ENCODE measurements around the gene PHACTR3. TPM values are rescaled to one million over a fixed set of nuclear protein-coding genes. Genes with fewer than 3 reads are reported as not detected.

PHACTR3 gene
- total and polyA plus RNA-seq, 2 experiments from 2014 or later, result 0.45 to 0.61 TPM

DNA sequence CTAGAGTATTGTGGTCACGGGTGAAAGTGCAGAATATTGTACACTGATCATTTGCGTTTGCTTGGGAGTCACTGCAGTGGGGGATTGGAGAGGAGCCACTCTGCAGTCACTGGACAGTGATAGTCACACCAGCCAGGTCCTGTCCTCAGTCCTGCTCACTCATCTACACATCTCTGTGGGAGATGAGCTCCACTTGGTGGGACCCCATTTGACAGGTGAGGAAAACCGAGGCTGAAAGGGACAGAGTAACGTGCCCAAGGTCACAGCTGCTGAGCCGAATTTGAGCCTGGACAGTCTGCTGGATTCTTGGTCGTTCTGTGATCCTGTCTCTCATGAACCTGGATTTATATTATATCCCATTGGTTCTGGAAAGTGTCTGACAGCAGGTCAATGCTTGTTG, 17.7 kb upstream of the PHACTR3 start (continued):
- TF ChIP-seq, protein P1, sequence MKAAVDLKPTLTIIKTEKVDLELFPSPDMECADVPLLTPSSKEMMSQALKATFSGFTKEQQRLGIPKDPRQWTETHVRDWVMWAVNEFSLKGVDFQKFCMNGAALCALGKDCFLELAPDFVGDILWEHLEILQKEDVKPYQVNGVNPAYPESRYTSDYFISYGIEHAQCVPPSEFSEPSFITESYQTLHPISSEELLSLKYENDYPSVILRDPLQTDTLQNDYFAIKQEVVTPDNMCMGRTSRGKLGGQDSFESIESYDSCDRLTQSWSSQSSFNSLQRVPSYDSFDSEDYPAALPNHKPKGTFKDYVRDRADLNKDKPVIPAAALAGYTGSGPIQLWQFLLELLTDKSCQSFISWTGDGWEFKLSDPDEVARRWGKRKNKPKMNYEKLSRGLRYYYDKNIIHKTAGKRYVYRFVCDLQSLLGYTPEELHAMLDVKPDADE (IDR thresholded peaks at IDR 0.05), result no peak
- TF ChIP-seq POLR2AphosphoS5 (IDR thresholded peaks at IDR 0.05; ENCODE audit: low read depth), result no peak
- TF ChIP-seq STAT1 (IDR thresholded peaks at IDR 0.05; ENCODE audit: unreplicated experiment), result no peak
- no peak for TF ChIP-seq NANOG (IDR thresholded peaks at IDR 0.05; ENCODE audit: borderline replicate concordance)
- no peak for TF ChIP-seq EZH2 (IDR thresholded peaks at IDR 0.05; ENCODE audit: low read depth, unreplicated experiment)
- TF ChIP-seq JUNB (IDR thresholded peaks at IDR 0.05; ENCODE audit: unreplicated experiment), result no peak

DNA sequence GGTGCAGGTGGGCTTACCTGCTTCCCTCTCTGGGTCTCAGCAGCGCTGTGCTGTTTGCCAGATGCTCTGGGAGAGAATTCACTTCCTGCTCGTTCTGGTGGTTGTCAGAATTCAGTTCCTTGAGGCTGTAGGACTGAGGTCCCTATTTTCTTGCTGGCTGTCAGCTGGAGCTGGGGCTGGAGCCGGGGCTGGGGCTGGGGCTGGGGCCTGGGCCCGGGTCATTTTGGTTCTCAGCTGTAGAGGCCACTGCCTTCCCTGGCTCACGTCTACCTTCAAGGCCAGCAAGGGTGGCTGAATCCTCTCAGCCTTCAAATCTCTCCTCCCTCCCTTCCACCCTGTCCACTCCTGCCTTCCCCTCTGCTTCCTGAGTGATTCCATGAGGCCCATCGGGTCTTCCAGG, 16.8 kb upstream of the PHACTR3 start:
- Histone ChIP-seq H3K9me2 (ENCODE audit: insufficient read depth) (no peaks in the 10 kb centered on the region), H3F3A (replicated peaks; ENCODE audit: low read depth) (no peaks in the 10 kb centered on the region), H2AFZ (no peak overlapping the region), H3K36me3 (ENCODE audit: insufficient read depth) (no peaks in the 10 kb centered on the region), H3K4me2 (no peak overlapping the region), H3K4me3 (no peak overlapping the region), H3K27me3 (ENCODE audit: insufficient read depth) (peaks cover 5% of the 10 kb centered on the region; the same call in 1 of the 2 replicates), H3K4me1 (ENCODE audit: insufficient read depth) (no peaks in the 10 kb centered on the region), H3K79me2 (replicated peaks; ENCODE audit: insufficient read depth) (no peaks in the 10 kb centered on the region), H3K27ac (ENCODE audit: low read depth) (no peak overlapping the region), H4K20me1 (replicated peaks; ENCODE audit: insufficient read depth) (no peaks in the 10 kb centered on the region)
- no peaks in the 10 kb centered on the region for H3K36me3 Mint-ChIP-seq (ENCODE audit: low read depth)
- no peak overlapping the region for H3K27ac Mint-ChIP-seq
- no peak for TF ChIP-seq STAT1 (IDR thresholded peaks at IDR 0.05; ENCODE audit: unreplicated experiment)
- no peak for TF ChIP-seq ZNF114 (CRISPR knock-in tag; IDR thresholded peaks at IDR 0.05)
- TF ChIP-seq, protein P2, sequence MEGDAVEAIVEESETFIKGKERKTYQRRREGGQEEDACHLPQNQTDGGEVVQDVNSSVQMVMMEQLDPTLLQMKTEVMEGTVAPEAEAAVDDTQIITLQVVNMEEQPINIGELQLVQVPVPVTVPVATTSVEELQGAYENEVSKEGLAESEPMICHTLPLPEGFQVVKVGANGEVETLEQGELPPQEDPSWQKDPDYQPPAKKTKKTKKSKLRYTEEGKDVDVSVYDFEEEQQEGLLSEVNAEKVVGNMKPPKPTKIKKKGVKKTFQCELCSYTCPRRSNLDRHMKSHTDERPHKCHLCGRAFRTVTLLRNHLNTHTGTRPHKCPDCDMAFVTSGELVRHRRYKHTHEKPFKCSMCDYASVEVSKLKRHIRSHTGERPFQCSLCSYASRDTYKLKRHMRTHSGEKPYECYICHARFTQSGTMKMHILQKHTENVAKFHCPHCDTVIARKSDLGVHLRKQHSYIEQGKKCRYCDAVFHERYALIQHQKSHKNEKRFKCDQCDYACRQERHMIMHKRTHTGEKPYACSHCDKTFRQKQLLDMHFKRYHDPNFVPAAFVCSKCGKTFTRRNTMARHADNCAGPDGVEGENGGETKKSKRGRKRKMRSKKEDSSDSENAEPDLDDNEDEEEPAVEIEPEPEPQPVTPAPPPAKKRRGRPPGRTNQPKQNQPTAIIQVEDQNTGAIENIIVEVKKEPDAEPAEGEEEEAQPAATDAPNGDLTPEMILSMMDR (conservative IDR thresholded peaks at IDR 0.05; ENCODE audit: low read depth in 2 of 2), result no peak
- TF ChIP-seq POLR2AphosphoS5 (IDR thresholded peaks at IDR 0.05; ENCODE audit: low read depth), result no peak
- no peak for TF ChIP-seq JUNB (IDR thresholded peaks at IDR 0.05; ENCODE audit: unreplicated experiment)
- no peak for TF ChIP-seq ZNF331 (CRISPR knock-in tag; IDR thresholded peaks at IDR 0.05; ENCODE audit: low read depth)
- no peak for TF ChIP-seq EZH2 (IDR thresholded peaks at IDR 0.05; ENCODE audit: low read depth, unreplicated experiment)
- TF ChIP-seq, protein P3, sequence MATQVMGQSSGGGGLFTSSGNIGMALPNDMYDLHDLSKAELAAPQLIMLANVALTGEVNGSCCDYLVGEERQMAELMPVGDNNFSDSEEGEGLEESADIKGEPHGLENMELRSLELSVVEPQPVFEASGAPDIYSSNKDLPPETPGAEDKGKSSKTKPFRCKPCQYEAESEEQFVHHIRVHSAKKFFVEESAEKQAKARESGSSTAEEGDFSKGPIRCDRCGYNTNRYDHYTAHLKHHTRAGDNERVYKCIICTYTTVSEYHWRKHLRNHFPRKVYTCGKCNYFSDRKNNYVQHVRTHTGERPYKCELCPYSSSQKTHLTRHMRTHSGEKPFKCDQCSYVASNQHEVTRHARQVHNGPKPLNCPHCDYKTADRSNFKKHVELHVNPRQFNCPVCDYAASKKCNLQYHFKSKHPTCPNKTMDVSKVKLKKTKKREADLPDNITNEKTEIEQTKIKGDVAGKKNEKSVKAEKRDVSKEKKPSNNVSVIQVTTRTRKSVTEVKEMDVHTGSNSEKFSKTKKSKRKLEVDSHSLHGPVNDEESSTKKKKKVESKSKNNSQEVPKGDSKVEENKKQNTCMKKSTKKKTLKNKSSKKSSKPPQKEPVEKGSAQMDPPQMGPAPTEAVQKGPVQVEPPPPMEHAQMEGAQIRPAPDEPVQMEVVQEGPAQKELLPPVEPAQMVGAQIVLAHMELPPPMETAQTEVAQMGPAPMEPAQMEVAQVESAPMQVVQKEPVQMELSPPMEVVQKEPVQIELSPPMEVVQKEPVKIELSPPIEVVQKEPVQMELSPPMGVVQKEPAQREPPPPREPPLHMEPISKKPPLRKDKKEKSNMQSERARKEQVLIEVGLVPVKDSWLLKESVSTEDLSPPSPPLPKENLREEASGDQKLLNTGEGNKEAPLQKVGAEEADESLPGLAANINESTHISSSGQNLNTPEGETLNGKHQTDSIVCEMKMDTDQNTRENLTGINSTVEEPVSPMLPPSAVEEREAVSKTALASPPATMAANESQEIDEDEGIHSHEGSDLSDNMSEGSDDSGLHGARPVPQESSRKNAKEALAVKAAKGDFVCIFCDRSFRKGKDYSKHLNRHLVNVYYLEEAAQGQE (IDR thresholded peaks at IDR 0.05; ENCODE audit: unreplicated experiment), result no peak
- no peak for TF ChIP-seq CREB1 (CRISPR knock-in tag; IDR thresholded peaks at IDR 0.05; ENCODE audit: low read depth)
- TF ChIP-seq NANOG (IDR thresholded peaks at IDR 0.05; ENCODE audit: borderline replicate concordance), result no peak
- peaks cover 17% of the 10 kb centered on the region for H3K27me3 Mint-ChIP-seq (ENCODE audit: insufficient read depth, low read depth, poor library complexity)
- ATAC-seq, result no peak
- no peaks in the 10 kb centered on the region; the same call in 2 of the 3 replicates for H3K4me1 Mint-ChIP-seq
- no peak for DNase-seq (ENCODE audit: low spot score)
- no peak overlapping the region for H3K4me3 Mint-ChIP-seq
- no peaks in the 10 kb centered on the region; the same call in 2 of the 3 replicates for H3K9me3 Mint-ChIP-seq
